Stimulated activated CD4-positive, alpha-beta T cell treated with anti-CD3 and anti-CD28 coated beads, Interleukin-1b, Interleukin-23, amount 100 ng/mL, for 48 hours (primary cell): Measurements from ENCODE around the gene SEMA3E.

Experiments
- DNase-seq: peaks from one replicate; pipeline ENCODE4 v3.0.0-alpha.2; 2020

Gene SEMA3E

GRCh38 chr7:83337050-83337449 lies 311.9 kb downstream of the SEMA3E start:
- no peak for DNase-seq

- DNase-seq: no peak
Observed at GRCh38 chr7:83326223-83326622, 322.7 kb downstream of the SEMA3E start.

- no peak for DNase-seq
Observed at GRCh38 chr7:83325083-83325482, 323.9 kb downstream of the SEMA3E start.

- DNase-seq: no peak
Observed at GRCh38 chr7:83324596-83324995, 324.3 kb downstream of the SEMA3E start.

- DNase-seq: no peak
Observed at GRCh38 chr7:83321011-83321410, 327.9 kb downstream of the SEMA3E start.

- DNase-seq: no peak
Observed at GRCh38 chr7:83313931-83314330, 335.0 kb downstream of the SEMA3E start.
